SK-N-SH (cell line): ENCODE measurements around the gene CELF2. TPM values are rescaled to one million over a fixed set of nuclear protein-coding genes. Genes with fewer than 3 reads are reported as not detected.

Experiments
- CTCF ChIA-PET: fragments of 300-600, 350-600 bp; formaldehyde crosslinking; extraction: SDS; loops from one replicate; lab custom pipeline; 2021; lab: Yijun Ruan, JAX
- POLR2A ChIA-PET: fragments of 350-600 bp; sonication (Branson Sonifier 250); formaldehyde crosslinking; extraction: SDS; loops from one replicate; lab custom pipeline; 2020; ENCODE audit warnings: antibody characterized with exemption, inconsistent platforms; lab: Yijun Ruan, JAX
- DNase-seq: peaks from one replicate; pipeline ENCODE4 v3.0.0; 2012
- H2AFZ ChIP-seq: fragments of 200-600 bp; sonication (generic); 2 replicates; pipeline ENCODE4 v1.8.1; 2016; ENCODE audit warnings: antibody characterized with exemption, mild to moderate bottlenecking, low read depth
- H3F3A ChIP-seq: fragments of 200-600 bp; sonication (generic); replicated peaks from 2 replicates; pipeline ENCODE3; 2016; ENCODE audit warnings: antibody characterized with exemption, mild to moderate bottlenecking; ENCODE audit not compliant: insufficient read depth
- H3K27ac ChIP-seq, 2 experiments: fragments of 200-500 bp in 1 of 2; fragments of 200-600 bp in 1 of 2; sonication (Bioruptor generic) in 1 of 2; sonication (generic), shearing (Covaris generic) in 1 of 2; 2 replicates each; pipeline versions ENCODE4 v1.5.1 to v1.6.1; 2014 to 2016; ENCODE audit warnings: low read depth in 2 of 2, inconsistent platforms in 1 of 2, low read length in 1 of 2, mild to moderate bottlenecking in 1 of 2, mixed read lengths in 1 of 2
- H3K27me3 ChIP-seq: fragments of 200-600 bp; sonication (generic), shearing (Covaris generic); 2 replicates; pipeline ENCODE4 v1.6.1; 2016; ENCODE audit warnings: mixed run types; ENCODE audit not compliant: insufficient read depth
- H3K36me3 ChIP-seq, 2 experiments: fragments of 200-500 bp in 1 of 2; fragments of 200-600 bp in 1 of 2; sonication (Bioruptor generic) in 1 of 2; sonication (generic) in 1 of 2; replicated peaks in 1 of 2; 2 replicates each; pipeline versions ENCODE3 to v1.5.1; 2014 to 2016; ENCODE audit warnings: low read length in 1 of 2, mild to moderate bottlenecking in 1 of 2; ENCODE audit not compliant: insufficient read depth in 2 of 2, control insufficient read depth in 1 of 2
- H3K4me1 ChIP-seq, 2 experiments: fragments of 200-500 bp in 1 of 2; fragments of 200-600 bp in 1 of 2; sonication (Bioruptor generic) in 1 of 2; sonication (generic), shearing (Covaris generic) in 1 of 2; 2 replicates each; pipeline versions ENCODE4 v1.5.1 to v1.6.1; 2014 to 2016; ENCODE audit warnings: low read depth in 1 of 2, low read length in 1 of 2, mixed run types in 1 of 2; ENCODE audit not compliant: insufficient read depth in 2 of 2, control insufficient read depth in 1 of 2
- H3K4me2 ChIP-seq: fragments of 200-600 bp; sonication (generic), shearing (Covaris generic); 2 replicates; pipeline ENCODE4 v1.6.1; 2017; ENCODE audit warnings: mixed run types
- H3K4me3 ChIP-seq, 2 experiments: fragments of 200-500 bp in 1 of 2; fragments of 200-600 bp in 1 of 2; sonication (Bioruptor generic) in 1 of 2; sonication (generic), shearing (Covaris generic) in 1 of 2; 2 replicates each; pipeline versions ENCODE4 v1.5.1 to v1.8.1; 2014 to 2016; ENCODE audit warnings: low read depth in 2 of 2, inconsistent platforms in 1 of 2, low read length in 1 of 2, mild to moderate bottlenecking in 1 of 2, mixed read lengths in 1 of 2, moderate library complexity in 1 of 2
- H3K79me2 ChIP-seq: fragments of 200-600 bp; sonication (generic); 2 replicates; pipeline ENCODE4 v1.8.1; 2017; ENCODE audit warnings: mild to moderate bottlenecking; ENCODE audit not compliant: insufficient read depth
- H3K9ac ChIP-seq: fragments of 200-600 bp; sonication (generic); 2 replicates; pipeline ENCODE4 v1.6.1; 2017; ENCODE audit warnings: mixed run types
- H3K9me2 ChIP-seq: fragments of 200-600 bp; sonication (generic); 2 replicates; pipeline ENCODE4 v1.6.1; 2017; ENCODE audit warnings: mixed run types
- H3K9me3 ChIP-seq: fragments of 200-600 bp; sonication (generic); 2 replicates; pipeline ENCODE4 v1.6.1; 2017; ENCODE audit warnings: mixed run types, mild to moderate bottlenecking, moderate library complexity
- H4K20me1 ChIP-seq: fragments of 200-600 bp; sonication (generic); 2 replicates; pipeline ENCODE4 v1.6.1; 2017; ENCODE audit warnings: mild to moderate bottlenecking, mixed run types; ENCODE audit not compliant: insufficient read depth
- CHD2 ChIP-seq: fragments of 150-350 bp; IDR thresholded peaks from 2 replicates; pipeline ENCODE4 v1.6.1; 2018; ENCODE audit warnings: low read length; ENCODE audit not compliant: partially characterized antibody
- ELF1 ChIP-seq: IDR thresholded peaks from 2 replicates; pipeline ENCODE4 v1.4.0; 2012
- FOXM1 ChIP-seq: IDR thresholded peaks from 2 replicates; pipeline ENCODE4 v1.4.0; 2012; ENCODE audit warnings: low read depth, mild to moderate bottlenecking
- GABPA ChIP-seq: IDR thresholded peaks from 2 replicates; pipeline ENCODE4 v1.4.0; 2012; ENCODE audit warnings: low read depth, mild to moderate bottlenecking
- JUND ChIP-seq: IDR thresholded peaks from 2 replicates; pipeline ENCODE4 v1.4.0; 2012
- MEF2A ChIP-seq: IDR thresholded peaks from 2 replicates; pipeline ENCODE4 v1.4.0; 2012; ENCODE audit warnings: low read depth, borderline replicate concordance
- SIN3A ChIP-seq: IDR thresholded peaks from 2 replicates; pipeline ENCODE4 v1.6.1; 2012; ENCODE audit warnings: low read depth, mild to moderate bottlenecking, low read length, moderate library complexity, borderline replicate concordance
- TCF12 ChIP-seq: IDR thresholded peaks from 2 replicates; pipeline ENCODE4 v1.4.0; 2012
- WGBS: methylation state at CpG from one replicate; pipeline ENCODE4 v1.1.6; 2017; ENCODE audit warnings: low lambda C conversion rate; 5-methylcytosine and 5-hydroxymethylcytosine counted together
- polyA plus RNA-seq, 3 experiments: library from polyadenylated mRNA; depleted of rRNA; stranded (reverse); fragments of >200 nt; gene quantifications; 2 replicates each; pipeline ENCODE4 v1.2.3, GENCODE V29; 2012
- TF ChIP-seq, protein P1 (sequence below): IDR thresholded peaks from 2 replicates; pipeline ENCODE4 v1.6.1; 2012; ENCODE audit warnings: mild to moderate bottlenecking, low read depth, low read length, moderate library complexity

Gene CELF2
- polyA plus RNA-seq, 1 of the 3 experiments (the other 2 are of a cell fraction), result 0.03 TPM

GRCh38 chr10:11351801-11352200 lies 334.1 kb downstream of the CELF2 start:
- Histone ChIP-seq H3K9ac (no peak overlapping the region), H3F3A (no peaks in the 10 kb centered on the region), H3K4me3 (no peak overlapping the region), H3K27ac (no peak overlapping the region), H3K4me1 (no peaks in the 10 kb centered on the region), H3K27me3 (no peaks in the 10 kb centered on the region), H3K4me2 (no peak overlapping the region), H3K79me2 (no peaks in the 10 kb centered on the region), H4K20me1 (no peaks in the 10 kb centered on the region)
- no peak for DNase-seq
- POLR2A ChIA-PET, result no interaction called here
- CTCF ChIA-PET, result no interaction called here
- 33% methylated on average over 9 of the region's 9 CpGs for WGBS
- no peak for TF ChIP-seq JUND
- TF ChIP-seq CHD2, result no peak
- TF ChIP-seq FOXM1, result no peak
- TF ChIP-seq SIN3A, result no peak
- TF ChIP-seq GABPA, result no peak
- no peak for TF ChIP-seq ELF1
- TF ChIP-seq MEF2A, result no peak
- TF ChIP-seq TCF12, result no peak
- TF ChIP-seq, all 33 proteins: peak for 0
- Histone ChIP-seq H3K36me3 (no peaks in the 10 kb centered on the region), H2AFZ (no peak overlapping the region), H3K9me3 (no peaks in the 10 kb centered on the region), H3K9me2 (no peaks in the 10 kb centered on the region)

DNA sequence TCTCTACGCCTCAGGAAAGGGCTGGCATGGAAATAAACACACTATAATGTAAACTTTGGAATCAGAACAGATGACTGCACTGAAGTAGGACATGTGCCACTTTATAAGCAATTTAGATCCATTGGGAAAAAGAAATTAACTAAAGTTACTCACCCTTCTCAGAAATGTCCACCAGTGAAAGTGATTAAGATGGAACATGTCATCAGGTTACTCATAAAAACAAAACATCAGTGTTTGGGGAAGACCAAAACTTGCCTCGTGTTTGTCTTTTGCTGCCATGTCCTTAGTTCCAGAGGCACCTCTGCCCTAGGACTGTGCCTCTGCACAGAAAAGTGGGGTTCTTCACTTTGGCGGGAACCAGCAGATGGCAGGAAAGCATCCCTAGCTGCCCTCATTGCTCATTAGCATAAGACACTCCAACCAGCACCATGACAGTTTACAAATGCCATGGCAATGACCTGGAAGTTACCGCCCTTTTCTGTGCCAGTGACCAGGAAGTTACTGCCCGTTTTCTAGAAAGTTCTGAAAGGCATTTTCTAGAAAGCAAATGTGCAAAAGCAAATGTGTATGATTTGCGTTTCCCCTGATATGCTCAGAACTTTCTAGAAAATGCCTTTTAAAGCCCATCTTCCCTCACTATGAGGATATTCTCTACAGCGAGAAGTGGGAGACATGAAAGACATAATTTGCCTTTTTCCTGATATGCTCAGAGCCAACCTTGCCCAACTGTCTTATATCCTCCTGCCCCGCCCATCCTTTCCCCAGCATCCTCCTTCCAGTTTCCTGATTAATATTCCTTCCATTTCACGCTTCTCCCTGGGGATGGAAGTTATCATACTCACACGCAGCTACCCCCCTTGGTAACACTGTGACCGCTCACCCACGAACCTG lies 335.6 kb downstream of the CELF2 start:
- ChIA-PET POLR2A (no interaction called here), CTCF (no interaction called here)
- no peaks in the 10 kb centered on the region for H3F3A ChIP-seq
- H4K20me1 ChIP-seq, result no peaks in the 10 kb centered on the region
- no peak overlapping the region for H2AFZ ChIP-seq
- H3K27me3 ChIP-seq, result no peaks in the 10 kb centered on the region
- DNase-seq, result no peak
- WGBS, result 28% methylated on average over 12 of the region's 12 CpGs
- TF ChIP-seq, protein P1, sequence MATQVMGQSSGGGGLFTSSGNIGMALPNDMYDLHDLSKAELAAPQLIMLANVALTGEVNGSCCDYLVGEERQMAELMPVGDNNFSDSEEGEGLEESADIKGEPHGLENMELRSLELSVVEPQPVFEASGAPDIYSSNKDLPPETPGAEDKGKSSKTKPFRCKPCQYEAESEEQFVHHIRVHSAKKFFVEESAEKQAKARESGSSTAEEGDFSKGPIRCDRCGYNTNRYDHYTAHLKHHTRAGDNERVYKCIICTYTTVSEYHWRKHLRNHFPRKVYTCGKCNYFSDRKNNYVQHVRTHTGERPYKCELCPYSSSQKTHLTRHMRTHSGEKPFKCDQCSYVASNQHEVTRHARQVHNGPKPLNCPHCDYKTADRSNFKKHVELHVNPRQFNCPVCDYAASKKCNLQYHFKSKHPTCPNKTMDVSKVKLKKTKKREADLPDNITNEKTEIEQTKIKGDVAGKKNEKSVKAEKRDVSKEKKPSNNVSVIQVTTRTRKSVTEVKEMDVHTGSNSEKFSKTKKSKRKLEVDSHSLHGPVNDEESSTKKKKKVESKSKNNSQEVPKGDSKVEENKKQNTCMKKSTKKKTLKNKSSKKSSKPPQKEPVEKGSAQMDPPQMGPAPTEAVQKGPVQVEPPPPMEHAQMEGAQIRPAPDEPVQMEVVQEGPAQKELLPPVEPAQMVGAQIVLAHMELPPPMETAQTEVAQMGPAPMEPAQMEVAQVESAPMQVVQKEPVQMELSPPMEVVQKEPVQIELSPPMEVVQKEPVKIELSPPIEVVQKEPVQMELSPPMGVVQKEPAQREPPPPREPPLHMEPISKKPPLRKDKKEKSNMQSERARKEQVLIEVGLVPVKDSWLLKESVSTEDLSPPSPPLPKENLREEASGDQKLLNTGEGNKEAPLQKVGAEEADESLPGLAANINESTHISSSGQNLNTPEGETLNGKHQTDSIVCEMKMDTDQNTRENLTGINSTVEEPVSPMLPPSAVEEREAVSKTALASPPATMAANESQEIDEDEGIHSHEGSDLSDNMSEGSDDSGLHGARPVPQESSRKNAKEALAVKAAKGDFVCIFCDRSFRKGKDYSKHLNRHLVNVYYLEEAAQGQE, result no peak
- no peaks in the 10 kb centered on the region for H3K4me1 ChIP-seq
- no peak overlapping the region for H3K9ac ChIP-seq
- no peaks in the 10 kb centered on the region for H3K36me3 ChIP-seq
- H3K9me2 ChIP-seq, result no peaks in the 10 kb centered on the region
- H3K4me3 ChIP-seq, result no peak overlapping the region
- no peaks in the 10 kb centered on the region for H3K9me3 ChIP-seq
- H3K4me2 ChIP-seq, result no peak overlapping the region
- no peak overlapping the region for H3K27ac ChIP-seq
- no peaks in the 10 kb centered on the region for H3K79me2 ChIP-seq
